ENCODE measurements around the gene AMPD1. TPM values are rescaled to one million over a fixed set of nuclear protein-coding genes. Genes with fewer than 3 reads are reported as not detected.

Gene AMPD1
- total RNA-seq, 4 donors from 2014 or later, result not detected

GRCh38 chr1:114692947-114693346 lies 2.4 kb downstream of the AMPD1 start:
- no peak overlapping the region for H3K27ac ChIP-seq
- no peaks in the 10 kb centered on the region for H3K4me1 ChIP-seq
- no peak for DNase-seq
- WGBS, 2 donors, result 95 to 98% methylated on average over 3 of the region's 3 CpGs
- TF ChIP-seq POLR2A (IDR thresholded peaks at IDR 0.05) (no peak), CTCF (IDR thresholded peaks at IDR 0.05) (no peak)
- no peaks in the 10 kb centered on the region for H3K36me3 ChIP-seq
- intact Hi-C loops (cut with DNase I), result no loop called here
- no peaks in the 10 kb centered on the region for H3K9me3 ChIP-seq
- no peak overlapping the region for H3K4me3 ChIP-seq (replicated peaks in 1 of 3)
- no peaks in the 10 kb centered on the region for H3K27me3 ChIP-seq

DNA sequence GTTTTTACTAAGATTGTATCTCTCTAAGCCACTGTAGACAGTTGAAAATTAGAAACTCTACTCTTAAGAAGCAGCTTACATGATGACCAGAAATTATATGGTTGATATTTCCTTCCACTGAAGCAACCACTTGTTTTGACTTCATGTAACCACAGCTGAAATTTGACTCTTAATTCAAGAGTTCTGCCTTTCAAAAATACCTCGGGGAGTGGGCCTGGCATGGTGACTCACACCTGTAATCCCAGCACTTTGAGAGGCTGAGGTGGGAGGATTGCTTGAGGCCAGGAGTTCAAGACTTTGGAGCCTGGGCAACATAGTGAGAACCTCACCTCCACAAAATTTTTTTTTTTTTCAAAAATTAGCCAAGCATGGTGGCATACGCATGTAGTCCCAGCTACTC lies 4.3 kb downstream of the AMPD1 start:
- DNase-seq, result no peak
- Histone ChIP-seq H3K9me3 (no peaks in the 10 kb centered on the region), H3K36me3 (no peaks in the 10 kb centered on the region), H3K27ac (no peak overlapping the region), H3K4me3 (replicated peaks in 1 of 3) (no peak overlapping the region), H3K4me1 (no peaks in the 10 kb centered on the region), H3K27me3 (no peaks in the 10 kb centered on the region)
- intact Hi-C loops (cut with DNase I), result no loop called here
- WGBS, 2 donors, result 78 to 89% methylated on average over 2 of the region's 2 CpGs
- no peak for TF ChIP-seq POLR2A (IDR thresholded peaks at IDR 0.05)
- TF ChIP-seq CTCF (IDR thresholded peaks at IDR 0.05), result no peak

DNA sequence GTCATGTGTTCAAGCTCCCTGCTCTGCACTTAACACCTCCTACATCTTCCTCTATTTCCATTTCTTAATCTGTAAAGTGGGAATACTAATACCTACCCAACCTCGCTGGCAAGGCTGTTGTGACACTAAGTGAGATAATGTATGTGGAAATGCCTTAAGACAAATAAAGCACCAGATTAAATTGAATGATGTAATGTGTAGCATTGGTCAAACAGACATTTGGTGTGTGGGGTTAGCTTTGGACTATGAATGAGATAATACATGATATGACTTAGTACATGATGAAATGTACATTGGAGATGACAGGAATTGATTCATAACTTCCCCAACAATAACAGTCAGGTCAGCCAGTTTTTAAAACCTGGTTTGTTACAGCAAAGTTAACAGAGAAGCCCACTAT lies 5.2 kb downstream of the AMPD1 start:
- intact Hi-C loops (cut with DNase I), result no loop called here
- Histone ChIP-seq H3K27ac (no peak overlapping the region), H3K9me3 (no peaks in the 10 kb centered on the region), H3K4me3 (replicated peaks in 1 of 3) (no peak overlapping the region), H3K4me1 (no peaks in the 10 kb centered on the region), H3K36me3 (no peaks in the 10 kb centered on the region), H3K27me3 (no peaks in the 10 kb centered on the region)
- no peak for DNase-seq
- 85 to 87% methylated on average over 1 of the region's 1 CpG for WGBS, 2 donors
- no peak for TF ChIP-seq POLR2A (IDR thresholded peaks at IDR 0.05)
- TF ChIP-seq CTCF (IDR thresholded peaks at IDR 0.05), result no peak

DNA sequence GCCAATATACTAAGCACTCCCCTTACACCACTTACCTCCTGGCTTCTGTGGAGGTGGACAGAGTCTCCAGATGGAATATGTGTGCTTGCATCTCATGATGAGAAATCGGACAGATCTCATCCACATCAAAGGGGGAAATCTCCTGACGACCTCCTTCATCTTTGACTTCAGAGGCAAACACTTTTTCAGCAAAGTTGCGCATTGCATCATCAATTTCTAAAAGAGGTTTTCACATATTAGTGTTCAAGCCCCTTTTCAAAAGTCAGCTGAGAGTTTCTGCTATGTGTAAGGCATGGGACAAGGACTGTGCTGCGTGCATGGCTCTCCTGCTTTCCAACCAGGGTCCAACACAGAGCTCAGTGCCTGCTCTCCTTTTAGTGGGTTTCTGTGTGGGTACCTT lies 6.8 kb downstream of the AMPD1 start:
- Histone ChIP-seq H3K36me3 (no peaks in the 10 kb centered on the region), H3K27ac (no peak overlapping the region), H3K9me3 (no peaks in the 10 kb centered on the region), H3K27me3 (no peaks in the 10 kb centered on the region), H3K4me3 (replicated peaks in 1 of 3) (no peak overlapping the region), H3K4me1 (no peaks in the 10 kb centered on the region)
- intact Hi-C loops (cut with DNase I), result no loop called here
- no peak for DNase-seq
- no peak for TF ChIP-seq POLR2A (IDR thresholded peaks at IDR 0.05)
- no peak for TF ChIP-seq CTCF (IDR thresholded peaks at IDR 0.05)
- 87 to 88% methylated on average over 4 of the region's 4 CpGs for WGBS, 2 donors

DNA sequence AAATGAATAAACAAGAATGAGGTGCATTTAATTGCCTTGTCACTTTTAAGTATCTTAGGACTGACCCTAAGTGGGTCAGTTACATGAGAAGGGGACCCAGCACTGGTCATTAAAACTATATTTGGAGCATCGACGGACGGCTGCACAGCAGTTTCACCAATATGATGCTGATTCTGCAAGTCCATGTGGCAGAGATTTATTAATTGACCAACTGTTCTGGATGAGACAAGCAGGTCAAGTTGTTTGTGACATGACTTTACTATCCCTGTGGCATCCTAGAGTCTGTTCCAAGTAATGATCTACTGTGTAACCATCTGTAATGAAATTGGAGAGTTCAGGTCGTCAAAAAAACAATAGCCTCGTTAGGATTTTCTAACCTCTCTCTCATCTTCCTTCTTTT lies 9.5 kb downstream of the AMPD1 start:
- Histone ChIP-seq H3K36me3 (no peaks in the 10 kb centered on the region), H3K4me1 (no peaks in the 10 kb centered on the region)
- intact Hi-C loops (cut with DNase I), result no loop called here

More for the DNA sequence above, 9.5 kb downstream of the AMPD1 start:
- H3K27me3 ChIP-seq, result no peaks in the 10 kb centered on the region
- H3K9me3 ChIP-seq, result no peaks in the 10 kb centered on the region
- no peak for TF ChIP-seq CTCF (IDR thresholded peaks at IDR 0.05)
- TF ChIP-seq POLR2A (IDR thresholded peaks at IDR 0.05), result no peak
- H3K27ac ChIP-seq, result no peak overlapping the region
- DNase-seq, result no peak
- WGBS, 2 donors, result 81 to 83% methylated on average over 5 of the region's 5 CpGs
- H3K4me3 ChIP-seq (replicated peaks in 1 of 3), result no peak overlapping the region
